Measurements from ENCODE around the gene PPIH.

- no peak for TF ChIP-seq CTCF (IDR thresholded peaks at IDR 0.05)
- no peak for TF ChIP-seq POLR2A (IDR thresholded peaks at IDR 0.05)
These were observed 41.8 kb downstream of the PPIH start for GRCh38 chr1:42700006-42700405.
